Esophagus (tissue), 2 donors: ENCODE results near the gene CEP104. TPM values are rescaled to one million over a fixed set of nuclear protein-coding genes. Genes with fewer than 3 reads are reported as not detected.

Experiments
- H3K27ac ChIP-seq, 2 donors: one replicate each; pipeline ENCODE4 v1.5.1; 2013; ENCODE audit warnings: low read depth in 2 of 2, mild to moderate bottlenecking in 2 of 2, inconsistent platforms in 1 of 2, low read length in 1 of 2, moderate library complexity in 1 of 2
- H3K27me3 ChIP-seq, 2 donors: one replicate each; pipeline ENCODE4 v1.6.1; 2013; ENCODE audit warnings: low read length in 2 of 2, control low read depth in 1 of 2, mild to moderate bottlenecking in 1 of 2; ENCODE audit not compliant: insufficient read depth in 2 of 2, control insufficient read depth in 1 of 2
- H3K36me3 ChIP-seq, 2 donors: one replicate each; pipeline ENCODE4 v1.6.1; 2013; ENCODE audit warnings: low read length in 1 of 2; ENCODE audit not compliant: control insufficient read depth in 2 of 2, insufficient read depth in 2 of 2
- H3K4me1 ChIP-seq, 2 donors: one replicate each; pipeline ENCODE4 v1.6.1; 2013; ENCODE audit warnings: low read length in 1 of 2; ENCODE audit not compliant: control insufficient read depth in 2 of 2, insufficient read depth in 2 of 2
- H3K4me3 ChIP-seq, 2 donors: one replicate each; pipeline ENCODE4 v1.5.1; 2013; ENCODE audit warnings: low read length in 2 of 2, mild to moderate bottlenecking in 2 of 2, low read depth in 1 of 2, moderate library complexity in 1 of 2
- H3K9me3 ChIP-seq, 2 donors: one replicate each; pipeline ENCODE4 v1.6.1; 2013; ENCODE audit warnings: mild to moderate bottlenecking in 2 of 2, low read depth in 1 of 2, low read length in 1 of 2, moderate library complexity in 1 of 2; ENCODE audit not compliant: control insufficient read depth in 2 of 2, insufficient read depth in 1 of 2
- WGBS, 2 donors: extraction: QIAGEN DNeasy Blood & Tissue Kit; methylation state at CpG; one replicate each; pipeline ENCODE4 v1.1.7; 2013; 5-methylcytosine and 5-hydroxymethylcytosine counted together
- polyA plus RNA-seq, 2 donors: library from polyadenylated mRNA; stranded (reverse); fragments of 200-250 nt; gene quantifications; one replicate each; pipeline ENCODE4 v1.2.3, GENCODE V29; 2013
- donor health status: healthy with polysubstance abuse.
- donor health status: Bipolar disorder and iron deficiency.

The CEP104 gene
- polyA plus RNA-seq, 2 donors: 6.6 to 7.0 TPM

DNA sequence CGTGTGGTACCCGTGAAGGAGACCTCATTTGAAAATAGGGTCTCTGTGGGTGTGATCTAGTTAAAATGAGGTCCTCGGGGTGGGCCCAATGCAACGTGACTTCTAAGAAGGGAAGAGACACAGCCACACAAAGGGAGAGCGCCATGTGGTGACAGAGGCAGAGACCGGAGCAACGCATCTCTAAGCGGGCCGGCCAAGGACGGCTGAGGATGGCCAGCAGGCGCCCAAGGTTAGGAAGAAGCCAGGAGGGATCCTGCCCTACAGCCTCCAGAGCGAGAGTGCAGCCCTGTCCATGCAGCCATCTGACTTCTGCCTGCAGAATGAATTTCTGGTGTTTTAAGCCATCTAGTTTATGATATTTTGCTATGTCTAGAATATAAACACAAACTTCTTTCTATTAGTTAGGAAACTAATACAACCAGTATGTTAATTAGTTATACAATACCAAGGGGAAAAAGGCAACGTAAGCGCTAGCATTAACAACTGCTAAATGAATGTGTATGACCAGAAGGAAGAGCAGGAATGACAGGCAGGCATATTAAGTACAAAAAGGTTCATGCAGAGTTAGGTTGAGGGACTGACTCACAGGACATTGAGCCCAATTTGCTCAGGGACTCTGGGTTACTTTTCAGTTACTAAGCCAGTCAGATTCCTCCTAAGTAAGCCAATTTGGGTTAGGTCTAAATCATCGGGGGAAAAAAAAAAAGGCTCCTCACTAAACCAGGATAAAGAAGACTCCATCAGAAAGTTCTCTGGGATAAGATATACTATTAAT is 4.1 kb downstream of the CEP104 start:
- peaks cover under 1 to 2% of the 10 kb centered on the region in 2 donors for H3K4me1 ChIP-seq
- WGBS, 2 donors: 76 to 87% methylated on average over 15 of the region's 15 CpGs

GRCh38 chr1:3852091-3852490 is 4.9 kb downstream of the CEP104 start:
- no peaks in the 10 kb centered on the region for H3K27me3 ChIP-seq
- H3K36me3 ChIP-seq: peaks cover 5 to 12% of the 10 kb centered on the region in 2 donors
- no peak overlapping the region for H3K27ac ChIP-seq
- 84 to 89% methylated on average over 12 of the region's 12 CpGs for WGBS, 2 donors
- H3K9me3 ChIP-seq: no peaks in the 10 kb centered on the region
- no peak overlapping the region for H3K4me3 ChIP-seq
- no peaks in the 10 kb centered on the region for H3K4me1 ChIP-seq

More for the DNA sequence above, 4.1 kb downstream of the CEP104 start:
- no peaks in the 10 kb centered on the region for H3K27me3 ChIP-seq
- no peak overlapping the region for H3K4me3 ChIP-seq
- peaks cover 5 to 11% of the 10 kb centered on the region in 2 donors for H3K36me3 ChIP-seq
- H3K27ac ChIP-seq: no peak overlapping the region
- H3K9me3 ChIP-seq: no peaks in the 10 kb centered on the region

DNA sequence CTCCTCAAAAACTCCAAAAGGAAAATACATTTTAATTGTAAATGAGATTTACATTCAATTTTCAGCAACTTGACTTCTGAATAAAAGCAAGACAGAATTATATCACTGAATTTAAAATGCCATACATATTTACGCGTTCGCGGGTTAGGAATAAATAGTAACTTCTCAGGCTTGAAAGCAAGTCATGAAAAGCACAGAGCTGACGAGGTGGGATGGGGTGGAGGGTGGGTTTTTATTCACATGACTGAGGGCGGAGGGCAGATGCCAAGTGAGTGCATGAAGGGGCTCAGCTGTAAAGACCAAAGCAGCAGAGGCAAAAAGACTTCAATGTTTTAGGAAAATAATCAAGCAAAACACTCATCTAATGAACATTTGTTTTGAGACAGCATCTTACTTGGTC is 5.7 kb downstream of the CEP104 start:
- H3K27me3 ChIP-seq: no peaks in the 10 kb centered on the region
- WGBS, 2 donors: 95 to 96% methylated on average over 6 of the region's 6 CpGs

DNA sequence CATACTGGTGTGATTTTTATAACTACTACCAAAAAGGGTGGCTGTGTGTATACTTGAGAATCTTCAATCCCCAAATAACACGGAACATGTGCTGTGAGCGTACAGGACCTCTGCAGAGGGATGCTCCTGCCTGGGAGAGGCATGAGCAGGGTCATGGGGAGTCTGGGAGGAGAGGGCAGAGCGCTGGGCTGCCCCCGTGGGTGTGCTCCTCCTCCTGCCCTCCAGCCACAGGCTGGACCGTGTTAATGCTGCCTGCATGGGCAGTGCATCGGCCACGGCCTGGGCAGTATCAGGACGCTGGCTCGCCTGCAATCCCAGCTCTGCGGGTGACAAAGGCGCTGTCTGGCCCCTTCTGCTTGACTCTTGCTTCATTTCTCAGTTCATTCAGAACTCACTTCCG is 6.2 kb downstream of the CEP104 start:
- Histone ChIP-seq H3K27ac (no peak overlapping the region), H3K4me3 (no peak overlapping the region), H3K4me1 (no peaks in the 10 kb centered on the region), H3K9me3 (no peaks in the 10 kb centered on the region), H3K36me3 (peaks cover 5 to 13% of the 10 kb centered on the region in 2 donors), H3K27me3 (no peaks in the 10 kb centered on the region)
- 87 to 89% methylated on average over 12 of the region's 12 CpGs for WGBS, 2 donors

More for the DNA sequence above, 5.7 kb downstream of the CEP104 start:
- Histone ChIP-seq H3K27ac (no peak overlapping the region), H3K36me3 (peaks cover 5 to 13% of the 10 kb centered on the region in 2 donors), H3K4me1 (no peaks in the 10 kb centered on the region), H3K4me3 (no peak overlapping the region), H3K9me3 (no peaks in the 10 kb centered on the region)

GRCh38 chr1:3847081-3847480 is 9.9 kb downstream of the CEP104 start:
- Histone ChIP-seq H3K27ac (no peak overlapping the region), H3K36me3 (peaks cover 5 to 13% of the 10 kb centered on the region in 2 donors), H3K27me3 (no peaks in the 10 kb centered on the region), H3K4me3 (no peak overlapping the region), H3K9me3 (no peaks in the 10 kb centered on the region), H3K4me1 (no peaks in the 10 kb centered on the region)
- 81 to 87% methylated on average over 6 of the region's 6 CpGs for WGBS, 2 donors

GRCh38 chr1:3846541-3846940 is 10.5 kb downstream of the CEP104 start:
- H3K36me3 ChIP-seq: peaks cover 5 to 11% of the 10 kb centered on the region in 2 donors
- WGBS, 2 donors: 87 to 94% methylated on average over 3 of the region's 3 CpGs
- H3K9me3 ChIP-seq: no peaks in the 10 kb centered on the region
- no peaks in the 10 kb centered on the region for H3K27me3 ChIP-seq
- no peak overlapping the region for H3K4me3 ChIP-seq
- H3K27ac ChIP-seq: no peak overlapping the region
- no peaks in the 10 kb centered on the region for H3K4me1 ChIP-seq

GRCh38 chr1:3842912-3843311 is 14.1 kb downstream of the CEP104 start:
- no peak overlapping the region for H3K27ac ChIP-seq

GRCh38 chr1:3841491-3841890 is 15.5 kb downstream of the CEP104 start:
- H3K36me3 ChIP-seq: peaks cover 23 to 25% of the 10 kb centered on the region in 2 donors
- H3K27ac ChIP-seq: no peak overlapping the region
- no peaks in the 10 kb centered on the region for H3K27me3 ChIP-seq
- peaks cover 0 to 10% of the 10 kb centered on the region in 2 donors for H3K9me3 ChIP-seq
- no peak overlapping the region for H3K4me3 ChIP-seq
- 96 to 97% methylated on average over 7 of the region's 7 CpGs for WGBS, 2 donors
- H3K4me1 ChIP-seq: no peaks in the 10 kb centered on the region

More at GRCh38 chr1:3842912-3843311, 14.1 kb downstream of the CEP104 start:
- 92 to 96% methylated on average over 9 of the region's 9 CpGs for WGBS, 2 donors
- peaks cover 15 to 17% of the 10 kb centered on the region in 2 donors for H3K36me3 ChIP-seq
- no peaks in the 10 kb centered on the region for H3K27me3 ChIP-seq
- no peak overlapping the region for H3K4me3 ChIP-seq
- no peaks in the 10 kb centered on the region for H3K4me1 ChIP-seq
- H3K9me3 ChIP-seq: peaks cover 0 to 6% of the 10 kb centered on the region in 2 donors

- peaks cover 30 to 32% of the 10 kb centered on the region in 2 donors for H3K36me3 ChIP-seq
- H3K27ac ChIP-seq: no peak overlapping the region
- H3K4me3 ChIP-seq: no peak overlapping the region
- no peaks in the 10 kb centered on the region for H3K27me3 ChIP-seq
- no peaks in the 10 kb centered on the region for H3K4me1 ChIP-seq
- 96% methylated on average over 11 of the region's 11 CpGs for WGBS, 2 donors
- H3K9me3 ChIP-seq: peaks cover 0 to 10% of the 10 kb centered on the region in 2 donors
These were observed 18.2 kb downstream of the CEP104 start for GRCh38 chr1:3838788-3839187.

DNA sequence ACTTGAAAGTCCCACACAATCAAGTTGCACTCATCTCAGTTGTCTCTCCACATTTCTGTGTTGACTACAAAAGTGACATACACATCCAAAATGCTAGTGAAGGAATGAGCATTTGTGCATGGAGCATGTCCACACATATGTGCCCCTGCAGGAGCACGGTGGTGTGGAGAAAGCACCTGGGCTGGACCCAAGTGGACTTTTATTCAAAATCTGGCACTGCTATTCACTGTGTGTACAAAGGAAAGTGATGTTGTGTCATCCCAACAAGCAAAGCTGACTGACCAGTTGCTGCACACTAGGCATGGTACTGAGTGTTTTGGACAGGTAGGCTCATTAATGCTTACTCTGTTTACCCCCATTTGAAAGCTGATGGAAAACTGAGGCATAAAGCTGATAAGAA is 19.3 kb downstream of the CEP104 start:
- Histone ChIP-seq H3K27me3 (no peaks in the 10 kb centered on the region), H3K27ac (no peak overlapping the region), H3K4me3 (no peak overlapping the region), H3K4me1 (no peaks in the 10 kb centered on the region), H3K9me3 (peaks cover 0 to 10% of the 10 kb centered on the region in 2 donors), H3K36me3 (peaks cover 30 to 32% of the 10 kb centered on the region in 2 donors)
- 94 to 96% methylated on average over 1 of the region's 1 CpG for WGBS, 2 donors
